Mucosa of gallbladder (tissue), 1 donor: ENCODE data around the gene GARIN5A. TPM values are rescaled to one million over a fixed set of nuclear protein-coding genes. Genes with fewer than 3 reads are reported as not detected.

Experiments used
- DNase-seq: peaks from one replicate; pipeline ENCODE4 v3.0.0-alpha.2; 2020; ENCODE audit warnings: low spot score
- total RNA-seq: library from RNA; stranded (reverse); gene quantifications from one replicate; pipeline ENCODE4 v1.2.1, GENCODE V29; 2021
- donor health status: DM: no; HTN: no; CAD: no.

GARIN5A gene
- total RNA-seq, 1 donor from 2014 or later: 5.0 TPM

DNA sequence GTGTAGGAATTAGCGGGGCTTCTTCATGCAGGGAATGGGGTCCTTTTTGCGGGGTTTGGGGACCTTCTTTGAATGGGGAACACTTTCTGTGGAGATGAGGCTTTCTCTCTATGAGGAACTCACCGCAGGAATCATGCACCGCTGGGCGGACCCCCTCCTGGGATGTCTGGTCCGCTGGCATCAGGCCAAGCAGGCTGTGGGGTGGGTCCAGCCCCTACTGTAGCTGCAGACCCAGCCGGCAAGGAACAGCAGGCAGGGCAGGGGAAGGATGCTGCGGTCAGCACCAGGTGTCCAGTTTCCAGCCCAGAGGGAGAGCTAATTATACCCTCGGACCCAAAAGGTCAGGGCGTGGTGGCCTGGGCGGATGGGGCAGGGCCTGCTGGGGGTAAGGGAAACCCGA is 42.1 kb downstream of the GARIN5A start:
- DNase-seq: no peak

GRCh38 chr19:50433201-50434180 is 43.2 kb downstream of the GARIN5A start:
- DNase-seq: no peak

DNA sequence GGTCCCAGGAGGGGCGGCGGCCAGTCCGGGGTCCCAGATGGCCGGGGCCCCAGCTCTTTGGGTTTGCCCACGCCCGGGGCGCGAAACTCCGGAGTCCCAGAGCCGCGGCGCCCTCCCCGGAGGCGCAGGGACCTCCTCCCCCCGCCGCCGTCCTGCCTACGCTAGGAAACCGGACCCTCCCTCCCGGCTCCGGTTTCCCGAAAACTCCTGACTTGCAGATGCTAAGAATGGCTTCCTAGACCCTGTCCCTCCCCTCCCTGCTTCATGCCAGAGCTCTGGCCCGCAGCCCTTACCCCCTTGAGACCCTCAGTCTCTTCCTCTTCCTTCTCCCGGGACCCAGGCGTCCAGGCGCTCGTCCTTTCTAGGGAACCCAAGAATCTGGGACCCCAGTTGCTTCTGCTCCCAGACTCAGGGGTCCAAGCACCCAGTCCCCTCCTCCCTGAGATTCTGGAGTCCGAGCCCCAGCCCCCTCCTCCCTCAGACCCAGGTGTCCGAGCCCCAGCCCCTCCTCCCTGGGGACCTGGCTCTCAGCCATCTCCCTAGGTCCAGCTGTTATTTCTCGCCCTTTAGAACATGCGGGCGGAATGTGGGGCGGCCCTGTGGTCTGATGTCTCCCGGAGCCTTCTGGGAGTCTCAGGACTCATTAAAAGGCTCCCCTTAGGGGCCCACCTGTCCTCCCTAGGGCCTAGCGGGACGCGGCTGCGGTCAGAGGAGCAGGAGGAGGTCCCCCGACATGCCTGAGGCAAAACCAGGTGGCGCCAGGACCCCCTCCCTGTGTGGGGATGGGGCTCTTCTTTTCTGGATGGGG is 44.2 kb downstream of the GARIN5A start, which contains the start of gene MYBPC2:
MYBPC2 (plus strand) TSS at position 672 of the 808 bp plus-strand sequence; CDS start at position 734, 62 bp downstream.
- no peak for DNase-seq

GRCh38 chr19:50431343-50432220 is 45.1 kb downstream of the GARIN5A start:
- peak; percentile 87 for DNase-seq

DNA sequence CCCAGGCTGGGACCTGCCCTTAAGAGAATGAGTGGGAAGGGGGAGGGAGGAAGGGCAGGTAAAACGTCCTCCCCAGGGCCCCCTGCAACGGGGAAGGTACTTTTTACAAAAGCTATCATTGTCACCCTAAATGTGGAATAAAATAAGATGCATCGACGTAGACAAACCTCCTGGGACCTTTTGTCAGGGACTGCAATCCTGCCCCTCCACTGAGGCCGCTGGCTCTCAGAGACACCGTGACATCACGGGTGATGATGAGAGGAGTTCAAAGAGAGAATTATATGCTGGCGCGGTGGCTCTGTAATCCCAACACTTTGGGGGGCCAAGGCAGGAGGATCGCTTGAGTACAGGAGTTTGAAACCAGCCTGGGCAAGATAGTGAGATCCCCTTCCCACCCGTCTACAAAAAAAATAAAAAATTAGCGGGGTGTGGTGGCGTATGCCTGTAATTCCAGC is 45.7 kb downstream of the GARIN5A start:
- DNase-seq: no peak

GRCh38 chr19:50428772-50429463 is 47.7 kb downstream of the GARIN5A start:
- no peak for DNase-seq

DNA sequence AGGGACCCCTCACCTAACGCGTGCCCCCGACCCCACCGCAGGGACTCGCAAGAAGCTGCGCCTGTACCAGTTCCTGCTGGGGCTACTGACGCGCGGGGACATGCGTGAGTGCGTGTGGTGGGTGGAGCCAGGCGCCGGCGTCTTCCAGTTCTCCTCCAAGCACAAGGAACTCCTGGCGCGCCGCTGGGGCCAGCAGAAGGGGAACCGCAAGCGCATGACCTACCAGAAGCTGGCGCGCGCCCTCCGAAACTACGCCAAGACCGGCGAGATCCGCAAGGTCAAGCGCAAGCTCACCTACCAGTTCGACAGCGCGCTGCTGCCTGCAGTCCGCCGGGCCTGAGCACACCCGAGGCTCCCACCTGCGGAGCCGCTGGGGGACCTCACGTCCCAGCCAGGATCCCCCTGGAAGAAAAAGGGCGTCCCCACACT is 48.6 kb downstream of the GARIN5A start:
- peak; percentile 88 for DNase-seq

DNA sequence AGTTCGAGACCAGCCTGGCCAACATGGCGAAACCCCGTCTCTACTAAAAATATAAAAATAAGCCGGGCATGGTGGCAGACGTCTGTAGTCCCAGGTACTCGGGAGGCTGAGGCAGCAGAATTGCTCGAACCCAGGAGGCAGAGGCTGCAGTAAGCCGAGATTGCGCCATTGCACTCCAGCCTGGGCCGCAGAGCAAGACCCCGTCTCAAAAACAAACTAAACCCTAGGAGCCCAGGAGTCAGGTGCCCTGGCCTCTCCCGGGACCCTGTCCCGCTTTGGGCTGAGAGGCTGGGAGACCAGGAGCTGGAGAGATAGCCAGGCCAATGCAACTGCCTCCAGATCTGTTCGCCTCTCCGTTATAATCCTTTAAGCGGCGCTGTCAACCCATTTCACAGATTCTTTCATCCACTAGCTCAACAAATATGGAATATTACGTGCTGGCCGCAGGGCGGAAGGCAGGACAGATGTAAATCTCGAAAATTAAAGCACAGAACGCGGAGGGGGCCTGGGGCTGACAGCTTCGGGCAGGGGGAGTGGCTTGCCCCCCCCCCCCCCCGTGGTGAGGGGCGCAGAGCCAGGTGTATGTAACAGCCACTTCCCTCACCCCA is 49.2 kb downstream of the GARIN5A start:
- no peak for DNase-seq

DNA sequence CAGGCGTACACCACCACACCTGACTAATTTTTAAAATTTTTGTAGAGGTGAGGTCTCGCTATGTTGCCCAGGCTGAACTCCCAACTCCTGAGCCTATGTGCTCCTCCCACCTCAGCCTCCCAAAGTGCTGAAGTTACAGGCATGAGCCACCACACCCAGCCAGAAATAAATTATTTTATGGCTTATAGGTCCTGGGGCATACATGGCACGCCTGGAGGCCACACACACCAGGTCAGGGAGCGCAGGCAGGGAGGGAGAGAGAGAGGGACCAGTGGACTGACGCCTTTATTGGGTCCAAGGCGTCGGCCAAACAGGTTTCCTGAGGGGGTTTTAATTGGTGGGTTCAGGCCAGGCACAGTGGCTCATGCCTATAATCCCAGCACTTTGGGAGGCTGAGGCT is 51.1 kb downstream of the GARIN5A start:
- no peak for DNase-seq

GRCh38 chr19:50423279-50424113 is 53.2 kb downstream of the GARIN5A start:
- DNase-seq: no peak

- DNase-seq: no peak
Observed at GRCh38 chr19:50422397-50423278, 54.0 kb downstream of the GARIN5A start.

DNA sequence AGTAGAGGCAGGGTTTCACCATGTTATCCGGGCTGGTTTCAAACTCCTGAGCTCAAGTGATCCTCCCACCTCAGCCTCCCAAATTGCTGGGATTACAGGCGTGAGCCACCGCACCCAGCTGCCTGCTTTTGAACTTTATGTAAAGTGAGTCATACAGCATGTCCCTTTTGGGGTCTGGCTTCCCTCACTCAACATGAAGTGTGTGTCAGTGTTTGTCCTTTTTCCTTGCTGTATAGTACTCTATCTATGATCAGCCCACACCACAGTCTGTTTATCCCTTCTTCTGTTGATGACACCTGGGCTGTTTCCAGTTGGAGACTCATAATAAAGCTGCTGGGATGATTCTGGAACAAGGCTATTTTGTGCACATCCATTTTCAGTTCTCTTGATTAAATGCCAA is 55.8 kb downstream of the GARIN5A start:
- no peak for DNase-seq

DNA sequence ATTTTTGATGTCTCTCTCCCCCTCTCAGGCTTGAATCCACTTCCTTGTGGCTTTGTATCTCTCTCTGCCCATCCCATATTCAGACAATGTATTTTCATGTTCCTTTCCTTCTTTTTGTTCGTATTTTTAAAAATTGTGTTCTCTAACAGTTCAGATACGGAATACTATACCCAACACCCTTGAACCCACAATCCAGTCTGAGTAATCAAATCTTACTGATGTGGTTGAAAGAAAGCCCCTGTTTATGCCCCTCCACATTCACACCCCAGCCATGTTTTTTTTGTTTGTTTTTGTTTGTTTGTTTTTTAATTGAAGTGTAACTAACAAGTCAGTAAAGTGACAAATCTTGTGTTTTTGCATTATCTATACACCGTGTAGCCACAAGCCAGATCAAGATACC is 56.5 kb downstream of the GARIN5A start:
- no peak for DNase-seq

- no peak for DNase-seq
Observed at GRCh38 chr19:50419580-50420035, 57.0 kb downstream of the GARIN5A start.

- no peak for DNase-seq
Observed at GRCh38 chr19:50419022-50419579, 57.5 kb downstream of the GARIN5A start.

- no peak for DNase-seq
Observed at GRCh38 chr19:50418176-50419021, 58.2 kb downstream of the GARIN5A start, which contains the start of gene SPIB. SPIB (plus strand) TSS chr19:50418938; CDS start chr19:50418963, 25 bp downstream.
